Endodermal cell (in vitro differentiated cells): Measurements from ENCODE around the gene RHD. TPM values are rescaled to one million over a fixed set of nuclear protein-coding genes. Genes with fewer than 3 reads are reported as not detected.
"Not testable (repeated sequence)": the region's sequence is repeated elsewhere in the genome, so short reads cannot be mapped to it uniquely, and the experiment has no call there.

ENCODE experiments used
- DNase-seq: peaks from one replicate; pipeline ENCODE4 v3.0.0-alpha.2; 2017
- H3K27ac ChIP-seq: 2 replicates; pipeline ENCODE4 v1.5.1; 2013; ENCODE audit warnings: mild to moderate bottlenecking, low read depth, low read length, moderate library complexity
- H3K27me3 ChIP-seq: 2 replicates; pipeline ENCODE4 v1.6.1; 2013; ENCODE audit warnings: mild to moderate bottlenecking, low read length, moderate library complexity; ENCODE audit not compliant: insufficient read depth, control insufficient read depth, poor library complexity, severe bottlenecking
- H3K36me3 ChIP-seq: 2 replicates; pipeline ENCODE4 v1.7.0; 2013; ENCODE audit warnings: mild to moderate bottlenecking, low read length, moderate library complexity; ENCODE audit not compliant: control insufficient read depth, insufficient read depth
- H3K4me1 ChIP-seq: one replicate; pipeline ENCODE4 v1.7.0; 2013; ENCODE audit warnings: low read length; ENCODE audit not compliant: control insufficient read depth, insufficient read depth
- H3K4me3 ChIP-seq: 2 replicates; pipeline ENCODE4 v1.5.1; 2013; ENCODE audit warnings: mild to moderate bottlenecking, low read length, moderate library complexity
- H3K9ac ChIP-seq: 2 replicates; pipeline ENCODE4 v1.6.1; 2013; ENCODE audit warnings: mild to moderate bottlenecking, low read length, moderate library complexity; ENCODE audit not compliant: poor library complexity, severe bottlenecking; ENCODE audit errors: extremely low read depth
- H3K9me3 ChIP-seq: 2 replicates; pipeline ENCODE4 v1.6.1; 2013; ENCODE audit warnings: mild to moderate bottlenecking, low read length, moderate library complexity; ENCODE audit not compliant: control insufficient read depth
- H3K27ac Mint-ChIP-seq: 2 replicates; pipeline ENCODE4 v1.8.0; 2020; ENCODE audit warnings: mixed read lengths
- H3K27me3 Mint-ChIP-seq: 2 replicates; pipeline ENCODE4 v1.8.0; 2021; ENCODE audit warnings: mild to moderate bottlenecking, mixed read lengths; ENCODE audit not compliant: insufficient read depth
- H3K36me3 Mint-ChIP-seq: 2 replicates; pipeline ENCODE4 v1.8.0; 2020; ENCODE audit warnings: low read depth, mixed read lengths
- H3K4me1 Mint-ChIP-seq: 2 replicates; pipeline ENCODE4 v1.8.0; 2020; ENCODE audit warnings: mixed read lengths
- H3K4me3 Mint-ChIP-seq: 2 replicates; pipeline ENCODE4 v1.8.0; 2020; ENCODE audit warnings: mild to moderate bottlenecking, moderate library complexity, mixed read lengths
- H3K9me3 Mint-ChIP-seq: 2 replicates; pipeline ENCODE4 v1.8.0; 2020; ENCODE audit warnings: mild to moderate bottlenecking, mixed read lengths
- WGBS, 2 experiments: methylation state at CpG; one replicate each; pipeline versions ENCODE4 v1.1.5 to v1.1.7; 2013; ENCODE audit warnings: missing lambda C conversion rate in 2 of 2, mixed read lengths in 1 of 2; ENCODE audit not compliant: insufficient coverage in 1 of 2, insufficient read length in 1 of 2; 5-methylcytosine and 5-hydroxymethylcytosine counted together
- total RNA-seq, 2 donors: library from RNA; stranded (reverse); fragmentation: NEBNext Ultra II Directional in 1 of 2; extraction: Animal tissue kit (Norgen Biotek cat#: 25700) in 1 of 2; gene quantifications; 2 replicates in 1 of 2; 3 replicates in 1 of 2; pipeline ENCODE4 v1.2.1, GENCODE V29; 2021

RHD gene
- total RNA-seq, 2 donors from 2014 or later: not detected

GRCh38 chr1:25304936-25305335 lies 32.6 kb downstream of the RHD start:
- not testable (repeated sequence) for H3K27me3 ChIP-seq, H3K27me3 Mint-ChIP-seq, H3K4me1 Mint-ChIP-seq, H3K4me3 Mint-ChIP-seq, H3K36me3 ChIP-seq, H3K9ac ChIP-seq, H3K9me3 Mint-ChIP-seq, H3K36me3 Mint-ChIP-seq, H3K9me3 ChIP-seq, H3K27ac Mint-ChIP-seq, H3K27ac ChIP-seq, DNase-seq, H3K4me3 ChIP-seq, H3K4me1 ChIP-seq
- WGBS, 2 experiments: 92 to 93% methylated on average over 1 to 4 of the region's 4 CpGs

- not testable (repeated sequence) for H3K27ac ChIP-seq, H3K4me3 ChIP-seq, H3K9me3 ChIP-seq, DNase-seq, H3K36me3 Mint-ChIP-seq, H3K27me3 ChIP-seq, H3K4me1 ChIP-seq, H3K9ac ChIP-seq, H3K27ac Mint-ChIP-seq, H3K36me3 ChIP-seq, H3K9me3 Mint-ChIP-seq, H3K4me3 Mint-ChIP-seq, H3K4me1 Mint-ChIP-seq, H3K27me3 Mint-ChIP-seq
- no CpG with 5 or more reads among the region's 1 CpG for WGBS, 2 experiments
These were observed 35.9 kb downstream of the RHD start for GRCh38 chr1:25308168-25308567.

GRCh38 chr1:25309085-25309484 lies 36.8 kb downstream of the RHD start:
- H3K36me3 Mint-ChIP-seq: peaks cover 13% of the 10 kb centered on the region
- H3K4me3 ChIP-seq, H3K9me3 ChIP-seq, H3K36me3 ChIP-seq, H3K9me3 Mint-ChIP-seq, H3K27me3 ChIP-seq, H3K9ac ChIP-seq, H3K27ac Mint-ChIP-seq, H3K27ac ChIP-seq, H3K4me1 Mint-ChIP-seq, H3K4me1 ChIP-seq, DNase-seq, H3K27me3 Mint-ChIP-seq, H3K4me3 Mint-ChIP-seq: not testable (repeated sequence)
- WGBS, 2 experiments: 71 to 95% methylated on average over 1 of the region's 1 CpG

GRCh38 chr1:25309486-25309885 lies 37.2 kb downstream of the RHD start:
- not testable (repeated sequence) for H3K27me3 Mint-ChIP-seq, H3K4me3 Mint-ChIP-seq, H3K4me1 ChIP-seq, H3K27me3 ChIP-seq, H3K27ac ChIP-seq, H3K27ac Mint-ChIP-seq, H3K9me3 ChIP-seq, H3K36me3 ChIP-seq, H3K9ac ChIP-seq, H3K4me1 Mint-ChIP-seq, H3K4me3 ChIP-seq, DNase-seq, H3K9me3 Mint-ChIP-seq
- peaks cover 17% of the 10 kb centered on the region for H3K36me3 Mint-ChIP-seq
- 100% methylated on average over 1 of the region's 1 CpG; no CpG with 5 or more reads in 1 of the 2 experiments for WGBS, 2 experiments

- H3K9me3 ChIP-seq, H3K27ac Mint-ChIP-seq, H3K4me3 ChIP-seq, H3K4me1 ChIP-seq, H3K4me3 Mint-ChIP-seq, H3K9me3 Mint-ChIP-seq, H3K27ac ChIP-seq, H3K9ac ChIP-seq, H3K27me3 Mint-ChIP-seq, H3K36me3 ChIP-seq, H3K36me3 Mint-ChIP-seq, H3K4me1 Mint-ChIP-seq, H3K27me3 ChIP-seq, DNase-seq: not testable (repeated sequence)
These were observed 40.6 kb downstream of the RHD start for GRCh38 chr1:25312806-25313470.

GRCh38 chr1:25320314-25320938 lies 48.1 kb downstream of the RHD start:
- 97 to 98% methylated on average over 5 to 9 of the region's 9 CpGs for WGBS, 2 experiments
- not testable (repeated sequence) for H3K4me3 Mint-ChIP-seq, H3K27ac Mint-ChIP-seq, H3K27me3 Mint-ChIP-seq, H3K9ac ChIP-seq, H3K27me3 ChIP-seq, H3K4me1 ChIP-seq, H3K27ac ChIP-seq, DNase-seq, H3K4me1 Mint-ChIP-seq, H3K9me3 Mint-ChIP-seq, H3K4me3 ChIP-seq, H3K9me3 ChIP-seq, H3K36me3 Mint-ChIP-seq, H3K36me3 ChIP-seq

GRCh38 chr1:25322127-25322526 lies 49.8 kb downstream of the RHD start:
- not testable (repeated sequence) for H3K36me3 Mint-ChIP-seq, H3K27ac Mint-ChIP-seq
- WGBS, 2 experiments: 60 to 85% methylated on average over 3 to 8 of the region's 9 CpGs

More at GRCh38 chr1:25322127-25322526, 49.8 kb downstream of the RHD start:
- not testable (repeated sequence) for H3K36me3 ChIP-seq, H3K27me3 ChIP-seq, H3K4me3 ChIP-seq, DNase-seq, H3K9me3 Mint-ChIP-seq, H3K4me1 ChIP-seq, H3K9me3 ChIP-seq, H3K27me3 Mint-ChIP-seq, H3K4me3 Mint-ChIP-seq, H3K9ac ChIP-seq, H3K27ac ChIP-seq, H3K4me1 Mint-ChIP-seq
